ENCODE results near the gene KIF9.
"Not testable (repeated sequence)": the region's sequence is repeated elsewhere in the genome, so short reads cannot be mapped to it uniquely, and the experiment has no call there.

KIF9 gene

GRCh38 chr3:47250309-47251060, 32.1 kb downstream of the KIF9 start:
- Mint-ChIP-seq H3K4me3 (no peak overlapping the region), H3K36me3 (ENCODE audit: low read depth) (no peaks in the 10 kb centered on the region), H3K4me1 (ENCODE audit: low read depth) (no peaks in the 10 kb centered on the region), H3K27ac (no peak overlapping the region), H3K9me3 (no peaks in the 10 kb centered on the region), H3K27me3 (no peaks in the 10 kb centered on the region)
- no peak for DNase-seq

- Mint-ChIP-seq H3K4me3 (no peak overlapping the region), H3K36me3 (ENCODE audit: low read depth) (no peaks in the 10 kb centered on the region), H3K27ac (no peak overlapping the region), H3K9me3 (no peaks in the 10 kb centered on the region), H3K27me3 (no peaks in the 10 kb centered on the region), H3K4me1 (ENCODE audit: low read depth) (no peaks in the 10 kb centered on the region)
- no peak for DNase-seq
Observed at GRCh38 chr3:47247131-47248064, 35.2 kb downstream of the KIF9 start.

GRCh38 chr3:47245271-47245670, 37.3 kb downstream of the KIF9 start:
- H3K27me3 Mint-ChIP-seq, result no peaks in the 10 kb centered on the region
- no peaks in the 10 kb centered on the region for H3K36me3 Mint-ChIP-seq (ENCODE audit: low read depth)
- H3K4me1 Mint-ChIP-seq (ENCODE audit: low read depth), result no peaks in the 10 kb centered on the region
- no peak overlapping the region for H3K27ac Mint-ChIP-seq
- no peak for DNase-seq
- no peaks in the 10 kb centered on the region for H3K9me3 Mint-ChIP-seq
- no peak overlapping the region for H3K4me3 Mint-ChIP-seq

DNA sequence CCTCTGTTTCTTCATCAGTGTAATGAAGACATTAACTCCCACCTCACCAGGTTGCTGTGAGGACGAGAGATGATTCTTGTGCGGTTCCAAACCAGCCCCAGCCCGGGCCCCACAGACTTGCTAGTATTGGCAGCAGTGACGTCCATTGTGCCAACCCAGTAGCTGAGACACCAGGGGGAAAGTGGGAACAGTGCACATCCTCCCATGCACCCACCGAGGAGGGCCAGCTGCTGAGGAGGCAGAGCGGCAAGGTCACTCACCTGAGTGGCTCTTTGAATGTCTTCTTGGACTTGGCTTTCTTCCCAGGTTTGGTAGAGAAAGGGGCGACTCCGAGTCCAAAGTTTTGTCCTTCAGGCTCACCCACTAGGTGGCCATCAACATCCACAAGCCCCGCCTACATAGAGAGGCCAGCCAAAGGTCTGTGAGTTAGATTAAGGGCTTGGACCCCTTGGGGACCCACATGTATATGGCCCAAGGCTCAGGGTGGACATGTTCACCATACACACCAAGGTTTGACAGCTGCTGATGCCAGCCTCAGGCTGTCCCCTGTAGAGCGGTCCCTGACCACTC, 38.0 kb downstream of the KIF9 start:
- Mint-ChIP-seq H3K27ac (no peak overlapping the region), H3K27me3 (no peaks in the 10 kb centered on the region)

DNA sequence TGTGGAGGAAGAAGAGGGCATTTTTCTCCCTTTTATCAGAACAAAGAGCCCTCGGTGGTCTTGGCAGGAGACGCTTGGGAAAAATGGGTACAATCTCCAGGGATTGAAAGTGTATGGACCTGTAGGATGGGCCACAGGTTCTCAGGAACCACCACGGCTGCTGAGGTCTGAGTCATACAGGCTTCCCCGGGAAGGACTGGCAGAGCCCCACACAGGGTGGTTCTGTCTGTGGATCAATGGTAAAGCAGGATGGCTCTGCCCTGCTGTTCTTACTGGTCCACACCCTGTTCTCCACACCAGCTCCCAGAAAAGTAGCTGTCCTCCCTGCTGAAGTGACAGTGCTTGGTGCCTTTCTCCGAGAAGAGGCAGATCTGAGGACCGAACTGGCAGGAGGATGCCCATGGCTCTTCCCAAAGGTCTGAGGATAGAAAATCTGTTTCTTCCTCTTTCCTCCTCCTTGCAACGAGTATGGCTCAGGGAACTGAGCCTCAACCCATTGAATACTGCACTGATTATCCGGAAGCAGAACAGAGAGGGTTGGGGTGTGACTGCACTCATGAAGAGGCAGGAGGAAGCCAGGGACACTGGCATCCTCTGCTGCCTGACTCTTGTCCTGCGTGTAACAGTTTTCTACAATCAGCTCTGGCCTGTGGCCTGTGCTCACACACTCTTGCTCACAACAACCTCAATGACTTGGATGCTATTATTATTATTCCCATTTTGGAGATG, 39.0 kb downstream of the KIF9 start:
- no peak for DNase-seq
- H3K27ac Mint-ChIP-seq, result no peak overlapping the region
- H3K4me3 Mint-ChIP-seq, result no peak overlapping the region
- no peaks in the 10 kb centered on the region for H3K27me3 Mint-ChIP-seq
- no peaks in the 10 kb centered on the region for H3K4me1 Mint-ChIP-seq (ENCODE audit: low read depth)
- no peaks in the 10 kb centered on the region for H3K36me3 Mint-ChIP-seq (ENCODE audit: low read depth)
- H3K9me3 Mint-ChIP-seq, result no peaks in the 10 kb centered on the region

More for the DNA sequence above, 38.0 kb downstream of the KIF9 start:
- Mint-ChIP-seq H3K9me3 (no peaks in the 10 kb centered on the region), H3K4me1 (ENCODE audit: low read depth) (no peaks in the 10 kb centered on the region), H3K36me3 (ENCODE audit: low read depth) (no peaks in the 10 kb centered on the region), H3K4me3 (no peak overlapping the region)
- no peak for DNase-seq

DNA sequence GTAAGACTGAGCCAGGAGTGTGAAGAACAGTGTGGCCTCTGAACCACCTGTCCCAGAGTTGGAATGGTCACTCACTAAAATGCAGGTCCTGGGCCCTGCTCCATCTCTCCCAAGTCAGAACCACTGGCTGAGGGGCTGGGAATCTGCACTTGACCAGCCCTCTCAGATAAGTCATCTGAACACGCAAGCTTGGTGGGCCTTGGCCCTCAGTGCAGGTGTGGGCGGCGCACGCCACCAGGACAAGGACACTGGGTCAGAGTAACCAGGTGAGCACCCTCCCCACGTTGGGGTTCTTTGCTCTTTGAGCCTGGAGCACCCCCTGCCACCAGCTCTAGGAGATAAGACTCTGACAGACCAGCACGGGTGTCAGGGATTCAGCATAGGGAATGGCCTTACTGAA, 42.7 kb downstream of the KIF9 start:
- H3K27ac Mint-ChIP-seq, result no peak overlapping the region
- H3K4me3 Mint-ChIP-seq, result no peak overlapping the region
- no peaks in the 10 kb centered on the region for H3K36me3 Mint-ChIP-seq (ENCODE audit: low read depth)
- DNase-seq, result no peak
- H3K9me3 Mint-ChIP-seq, result no peaks in the 10 kb centered on the region
- H3K27me3 Mint-ChIP-seq, result no peaks in the 10 kb centered on the region
- H3K4me1 Mint-ChIP-seq (ENCODE audit: low read depth), result no peaks in the 10 kb centered on the region

- Mint-ChIP-seq H3K36me3 (ENCODE audit: low read depth) (no peaks in the 10 kb centered on the region), H3K27ac (no peak overlapping the region)
Observed at GRCh38 chr3:47238017-47238416, 44.6 kb downstream of the KIF9 start.

GRCh38 chr3:47228088-47228487, 54.5 kb downstream of the KIF9 start:
- Mint-ChIP-seq H3K4me3 (no peak overlapping the region), H3K4me1 (ENCODE audit: low read depth) (no peaks in the 10 kb centered on the region), H3K27me3 (no peaks in the 10 kb centered on the region), H3K36me3 (ENCODE audit: low read depth) (no peaks in the 10 kb centered on the region), H3K9me3 (no peaks in the 10 kb centered on the region), H3K27ac (no peak overlapping the region)
- DNase-seq, result no peak

More at GRCh38 chr3:47238017-47238416, 44.6 kb downstream of the KIF9 start:
- Mint-ChIP-seq H3K4me1 (ENCODE audit: low read depth) (no peaks in the 10 kb centered on the region), H3K4me3 (no peak overlapping the region), H3K9me3 (no peaks in the 10 kb centered on the region), H3K27me3 (no peaks in the 10 kb centered on the region)
- DNase-seq, result no peak

DNA sequence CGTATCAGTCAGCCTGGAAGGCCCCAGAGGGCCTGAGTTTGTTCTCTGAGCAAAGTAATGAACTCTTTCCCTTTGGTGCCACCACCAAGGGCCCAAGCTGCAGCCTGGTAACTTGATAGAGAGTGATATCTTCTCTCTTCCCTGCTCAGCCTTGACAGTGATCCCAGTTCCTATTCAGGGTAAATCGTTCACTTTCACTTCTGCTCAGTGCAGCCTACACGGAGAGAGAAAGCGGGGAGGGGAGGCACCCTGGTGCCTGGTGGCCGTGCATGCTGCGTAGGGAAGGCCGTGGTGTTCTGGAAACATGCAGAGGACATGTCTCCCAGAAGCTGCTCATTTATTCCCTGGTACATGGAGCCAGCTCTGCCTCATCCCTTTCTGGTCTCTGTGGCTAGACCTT, 54.9 kb downstream of the KIF9 start:
- no peak for DNase-seq
- Mint-ChIP-seq H3K9me3 (no peaks in the 10 kb centered on the region), H3K27ac (no peak overlapping the region), H3K4me1 (ENCODE audit: low read depth) (no peaks in the 10 kb centered on the region), H3K4me3 (no peak overlapping the region), H3K27me3 (no peaks in the 10 kb centered on the region), H3K36me3 (ENCODE audit: low read depth) (no peaks in the 10 kb centered on the region)

DNA sequence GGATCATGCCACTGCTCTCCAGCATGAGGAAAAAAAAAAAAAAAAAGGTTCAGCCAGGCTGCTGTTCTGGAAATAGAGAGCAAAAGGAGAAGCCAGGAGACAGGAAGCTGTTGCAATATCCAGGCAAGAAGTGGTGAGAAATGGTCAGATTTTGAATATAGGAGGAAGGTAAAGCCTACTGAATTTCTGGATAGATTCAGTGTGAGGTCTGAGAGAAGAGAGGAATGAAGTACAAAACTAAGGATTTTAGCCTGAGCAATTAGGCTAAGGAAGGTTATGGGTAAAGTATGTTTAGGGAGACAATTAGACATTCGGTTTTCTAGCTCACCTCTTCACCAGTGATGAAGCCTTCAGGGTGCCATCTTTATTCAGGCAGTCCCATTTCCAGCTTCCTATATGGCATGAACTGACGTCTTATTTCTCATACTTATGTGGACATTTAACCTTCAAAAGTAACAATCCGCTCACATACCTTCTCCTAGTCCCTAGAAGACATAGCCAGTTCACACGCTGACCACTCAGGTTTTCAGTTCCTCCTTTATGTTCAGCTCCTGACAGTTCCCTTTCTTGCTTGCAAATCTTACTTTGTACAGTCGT, 57.2 kb downstream of the KIF9 start:
- no peaks in the 10 kb centered on the region for H3K36me3 Mint-ChIP-seq (ENCODE audit: low read depth)
- H3K27me3 Mint-ChIP-seq, result no peaks in the 10 kb centered on the region
- H3K4me3 Mint-ChIP-seq, result no peak overlapping the region
- H3K4me1 Mint-ChIP-seq (ENCODE audit: low read depth), result no peaks in the 10 kb centered on the region
- H3K9me3 Mint-ChIP-seq, result no peaks in the 10 kb centered on the region
- DNase-seq, result no peak
- H3K27ac Mint-ChIP-seq, result no peak overlapping the region

DNA sequence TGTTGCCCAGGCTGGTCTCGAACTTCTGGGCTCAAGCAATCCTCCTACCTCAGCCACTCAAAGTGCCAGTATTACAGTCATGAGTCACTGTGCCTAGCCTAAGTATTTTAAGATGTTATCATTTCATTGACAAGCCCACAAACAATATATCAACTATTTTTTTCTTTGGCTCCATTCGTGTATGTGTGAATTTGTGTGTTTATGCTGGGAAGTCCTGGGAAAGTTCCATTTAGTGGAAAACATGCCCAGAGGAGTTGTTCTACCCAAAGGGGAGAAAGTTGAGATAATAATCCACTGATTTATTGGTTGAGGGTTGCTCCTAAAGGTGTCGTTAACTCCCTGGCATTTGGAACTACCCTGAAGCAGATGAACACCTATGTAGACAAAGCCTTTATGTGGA, 58.8 kb downstream of the KIF9 start:
- no peak overlapping the region for H3K4me3 Mint-ChIP-seq
- no peaks in the 10 kb centered on the region for H3K27me3 Mint-ChIP-seq
- DNase-seq, result no peak
- no peak overlapping the region for H3K27ac Mint-ChIP-seq
- H3K9me3 Mint-ChIP-seq, result no peaks in the 10 kb centered on the region
- no peaks in the 10 kb centered on the region for H3K36me3 Mint-ChIP-seq (ENCODE audit: low read depth)
- H3K4me1 Mint-ChIP-seq (ENCODE audit: low read depth), result no peaks in the 10 kb centered on the region

DNA sequence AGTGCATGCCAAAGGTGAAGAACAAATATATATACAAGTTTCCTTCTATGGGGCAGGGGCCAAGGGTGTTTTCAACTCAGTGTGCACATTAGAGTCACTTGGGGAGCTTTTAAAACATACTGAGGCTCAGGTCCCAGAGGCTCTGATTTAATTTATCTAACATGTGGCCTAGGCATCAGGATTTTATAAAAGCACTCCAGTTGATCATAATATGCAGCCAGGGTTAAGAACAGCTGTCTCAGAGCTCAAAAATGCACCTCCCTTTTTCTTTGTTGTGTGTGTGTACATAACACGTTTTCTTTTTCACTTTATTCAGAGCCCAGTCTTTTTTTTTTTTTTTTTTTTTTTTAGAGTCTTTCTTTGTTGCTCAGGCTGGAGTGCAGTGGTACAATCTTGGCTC, 60.8 kb downstream of the KIF9 start:
- Mint-ChIP-seq H3K27me3 (no peaks in the 10 kb centered on the region), H3K27ac (no peak overlapping the region), H3K4me1 (ENCODE audit: low read depth) (no peaks in the 10 kb centered on the region), H3K9me3 (no peaks in the 10 kb centered on the region), H3K4me3 (no peak overlapping the region), H3K36me3 (ENCODE audit: low read depth) (no peaks in the 10 kb centered on the region)
- DNase-seq, result no peak

GRCh38 chr3:47210863-47211405, 71.7 kb downstream of the KIF9 start:
- Mint-ChIP-seq H3K9me3 (no peaks in the 10 kb centered on the region), H3K27ac (no peak overlapping the region), H3K4me3 (no peak overlapping the region), H3K4me1 (ENCODE audit: low read depth) (no peaks in the 10 kb centered on the region), H3K27me3 (no peaks in the 10 kb centered on the region), H3K36me3 (ENCODE audit: low read depth) (no peaks in the 10 kb centered on the region)
- no peak for DNase-seq

DNA sequence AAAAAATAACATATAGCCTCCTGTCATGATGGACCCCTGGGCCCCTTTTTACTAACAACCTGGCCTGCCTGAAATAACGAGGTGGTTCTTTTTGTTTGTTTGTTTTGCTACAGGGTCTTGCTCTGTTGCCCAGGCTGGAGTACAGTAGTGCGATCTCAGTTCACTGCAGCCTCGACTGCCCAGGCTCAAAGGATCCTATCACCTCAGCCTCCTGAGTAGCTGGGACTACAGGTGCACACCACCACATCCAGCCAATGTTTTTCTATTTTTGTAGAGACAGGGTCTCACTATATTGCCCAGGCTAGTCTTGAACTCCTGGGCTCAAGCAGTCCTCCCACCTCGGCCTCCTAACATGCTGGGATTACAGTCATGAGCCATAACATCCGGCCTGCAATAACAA, 76.6 kb downstream of the KIF9 start:
- not testable (repeated sequence) for H3K4me3 Mint-ChIP-seq; H3K36me3 Mint-ChIP-seq (ENCODE audit: low read depth); H3K27me3 Mint-ChIP-seq; DNase-seq; H3K9me3 Mint-ChIP-seq; H3K27ac Mint-ChIP-seq; H3K4me1 Mint-ChIP-seq (ENCODE audit: low read depth)

Data from activated T-cell treated with anti-CD3 and anti-CD28 coated beads, Interleukin-2, amount 50 U/mL, for 24 hours (primary cell).